Stimulated activated naive B cell treated with anti-CD40 and anti-IgM and Interleukin-4, amounts not matched to agents 10 μg/mL and 1 μg/mL and 100 μg/mL, for 72 hours (primary cell): ENCODE measurements around the gene TTC7B.

Experiments
- ATAC-seq, 2 donors: fragments of 150-1000 bp; cut with Tn5 transposase; replicated peaks; 2 replicates each; pipeline ENCODE4 v1.10.0; 2021; ENCODE audit warnings: moderate library complexity in 1 of 2
- DNase-seq: peaks from one replicate; pipeline ENCODE4 v3.0.0; 2021
- H3K27ac Mint-ChIP-seq: one replicate; pipeline ENCODE4 v1.8.0; 2022; ENCODE audit warnings: mild to moderate bottlenecking, mixed read lengths
- H3K27me3 Mint-ChIP-seq, 2 donors: one replicate each; pipeline ENCODE4 v1.8.0; 2022; ENCODE audit warnings: mixed read lengths in 2 of 2
- H3K36me3 Mint-ChIP-seq, 2 donors: one replicate each; pipeline ENCODE4 v1.8.0; 2022; ENCODE audit warnings: mixed read lengths in 2 of 2, mild to moderate bottlenecking in 1 of 2
- H3K4me1 Mint-ChIP-seq, 2 donors: one replicate each; pipeline ENCODE4 v1.8.0; 2022; ENCODE audit warnings: mixed read lengths in 2 of 2, mild to moderate bottlenecking in 1 of 2
- H3K4me3 Mint-ChIP-seq, 2 donors: one replicate each; pipeline ENCODE4 v1.8.0; 2022; ENCODE audit warnings: mild to moderate bottlenecking in 2 of 2, mixed read lengths in 2 of 2, moderate library complexity in 1 of 2
- H3K9me3 Mint-ChIP-seq, 2 donors: one replicate each; pipeline ENCODE4 v1.8.0; 2022; ENCODE audit warnings: mixed read lengths in 2 of 2, mild to moderate bottlenecking in 1 of 2

TTC7B gene

DNA sequence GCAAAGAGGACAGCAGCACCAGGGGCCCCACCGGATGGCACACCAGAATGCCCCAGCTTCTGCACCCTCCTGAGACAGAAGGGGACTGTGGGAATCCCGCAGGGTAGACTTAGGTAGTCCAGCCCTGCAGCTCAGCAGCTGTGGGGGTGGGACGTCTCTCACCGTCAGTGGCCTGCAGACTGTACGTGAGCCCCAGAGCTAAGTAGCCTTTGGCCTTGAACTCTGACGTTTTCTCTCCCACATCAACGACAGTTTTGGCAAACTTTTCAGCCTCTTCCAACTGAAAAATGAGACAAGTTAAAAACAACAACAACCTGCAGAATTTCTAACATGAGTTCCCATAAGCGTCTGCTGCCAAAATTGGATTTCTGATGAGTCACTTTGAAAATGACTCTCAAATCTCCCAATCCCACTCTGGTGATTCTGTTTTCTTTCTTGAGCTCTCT is 161.4 kb downstream of the TTC7B start:
- Mint-ChIP-seq H3K27ac (no peak overlapping the region), H3K9me3 (no peaks in the 10 kb centered on the region), H3K36me3 (no peaks in the 10 kb centered on the region), H3K4me1 (peaks cover 10 to 11% of the 10 kb centered on the region in 2 donors), H3K4me3 (no peak overlapping the region), H3K27me3 (peaks cover 0 to 5% of the 10 kb centered on the region in 2 donors)
- DNase-seq (no peak), ATAC-seq (no peak)

DNA sequence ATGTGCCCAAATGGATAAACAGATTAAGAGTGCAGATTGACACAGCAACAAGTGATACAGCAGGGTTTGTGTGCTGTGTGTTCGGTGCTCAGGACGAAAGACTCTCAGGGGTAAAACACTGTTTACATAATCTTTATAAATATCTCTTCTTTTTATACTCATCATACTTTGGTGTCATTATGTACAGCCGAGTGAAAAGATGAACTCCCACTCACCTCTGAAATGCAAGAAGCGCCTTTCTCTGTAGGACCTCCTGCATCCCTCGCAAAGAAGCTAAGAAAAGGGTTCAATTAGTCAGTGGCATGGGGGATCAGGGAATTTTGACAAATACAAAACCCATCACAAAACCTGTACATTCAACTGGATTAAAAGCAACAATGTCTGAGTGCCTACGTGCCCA is 163.6 kb downstream of the TTC7B start:
- Mint-ChIP-seq H3K4me1 (no peaks in the 10 kb centered on the region), H3K4me3 (no peak overlapping the region), H3K27me3 (no peaks in the 10 kb centered on the region), H3K9me3 (no peaks in the 10 kb centered on the region), H3K27ac (no peak overlapping the region), H3K36me3 (no peaks in the 10 kb centered on the region)
- no peak for ATAC-seq
- DNase-seq: no peak

DNA sequence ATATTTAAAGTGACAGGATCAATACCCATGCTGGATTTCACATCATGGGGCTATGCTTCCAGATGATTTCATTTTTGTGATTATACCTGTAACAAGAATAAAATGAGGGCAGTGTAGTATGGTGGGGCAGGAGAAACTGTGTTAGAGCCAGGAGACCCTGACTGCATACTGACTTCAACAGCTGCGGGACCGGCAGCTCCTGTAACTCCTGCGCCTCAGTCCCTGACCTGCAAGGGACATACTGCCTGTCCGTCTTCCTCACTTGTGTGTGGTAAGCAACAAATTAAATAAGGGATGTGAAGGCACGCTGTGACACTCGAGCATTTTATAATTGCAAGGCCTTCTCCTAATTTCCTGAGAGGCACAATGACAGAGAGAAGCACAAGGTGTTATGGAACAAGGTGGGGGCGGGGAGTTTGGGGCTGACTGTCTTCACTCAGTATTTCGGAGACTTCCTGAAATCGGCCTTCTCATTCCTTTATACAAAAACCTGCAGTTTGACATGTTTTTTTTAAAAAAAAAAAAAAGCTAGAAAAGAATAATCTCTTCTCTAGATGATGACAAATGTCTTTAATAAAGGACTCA is 164.2 kb downstream of the TTC7B start:
- H3K36me3 Mint-ChIP-seq: no peaks in the 10 kb centered on the region
- no peaks in the 10 kb centered on the region for H3K9me3 Mint-ChIP-seq
- DNase-seq: no peak
- ATAC-seq: no peak
- no peaks in the 10 kb centered on the region for H3K4me1 Mint-ChIP-seq
- no peaks in the 10 kb centered on the region for H3K27me3 Mint-ChIP-seq
- no peak overlapping the region for H3K27ac Mint-ChIP-seq
- no peak overlapping the region for H3K4me3 Mint-ChIP-seq

DNA sequence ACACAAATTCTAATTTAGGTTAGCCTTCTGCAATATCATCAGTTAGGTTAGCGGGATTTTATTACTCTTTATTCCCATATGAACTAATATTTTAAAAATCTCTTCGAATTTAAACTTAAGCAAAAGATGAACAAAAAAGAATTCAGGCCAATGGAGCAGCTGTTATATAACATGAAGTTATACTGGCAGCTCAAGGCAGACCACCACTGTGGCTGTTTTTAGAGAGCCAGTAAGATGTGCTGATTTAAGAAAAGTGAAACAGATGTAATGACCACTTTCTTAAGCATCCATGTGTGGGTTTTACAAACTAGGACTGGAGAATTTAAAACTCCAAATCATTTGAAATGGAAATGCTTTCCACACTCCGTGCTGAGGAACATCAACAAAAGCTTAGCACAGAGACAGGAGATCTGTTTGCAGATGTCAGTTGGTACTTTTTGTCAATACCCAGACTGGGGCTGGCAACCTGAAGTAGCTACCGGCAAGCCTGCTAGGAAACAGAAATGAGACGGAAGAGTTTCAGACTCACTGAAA is 164.9 kb downstream of the TTC7B start:
- DNase-seq: no peak
- H3K36me3 Mint-ChIP-seq: no peaks in the 10 kb centered on the region
- no peak overlapping the region for H3K27ac Mint-ChIP-seq
- no peak for ATAC-seq
- H3K4me3 Mint-ChIP-seq: no peak overlapping the region
- H3K4me1 Mint-ChIP-seq: no peaks in the 10 kb centered on the region
- no peaks in the 10 kb centered on the region for H3K27me3 Mint-ChIP-seq
- no peaks in the 10 kb centered on the region for H3K9me3 Mint-ChIP-seq

DNA sequence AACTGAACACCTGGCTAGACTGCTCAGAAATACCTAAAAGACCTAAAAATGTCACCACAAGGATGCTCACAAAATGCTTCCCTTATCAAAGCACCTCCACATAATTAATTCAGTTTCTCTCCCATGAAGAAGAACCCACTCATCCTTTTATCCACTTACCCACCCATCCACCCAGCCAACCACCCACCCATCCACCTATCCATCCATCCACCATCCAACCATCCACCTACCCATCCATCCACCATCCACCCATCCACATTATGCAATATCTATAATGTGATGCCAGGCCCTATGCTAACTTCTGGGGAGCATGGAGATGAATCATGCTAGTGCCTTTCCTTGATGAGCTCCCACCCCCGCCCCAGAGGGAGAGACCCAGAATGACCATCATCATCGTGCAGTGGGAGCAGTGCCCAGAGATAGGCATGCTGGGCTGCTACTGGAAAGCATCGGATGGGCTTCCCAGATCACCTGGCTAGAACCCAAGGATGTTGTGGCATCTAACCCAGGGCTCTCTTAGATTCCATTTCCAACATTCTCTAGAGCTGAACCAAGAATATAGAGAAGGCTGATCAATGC is 166.6 kb downstream of the TTC7B start:
- ATAC-seq (no peak), DNase-seq (no peak)
- no peaks in the 10 kb centered on the region for H3K9me3 Mint-ChIP-seq
- H3K27ac Mint-ChIP-seq: no peak overlapping the region
- no peaks in the 10 kb centered on the region for H3K27me3 Mint-ChIP-seq
- H3K4me3 Mint-ChIP-seq: no peak overlapping the region
- H3K4me1 Mint-ChIP-seq: no peaks in the 10 kb centered on the region
- no peaks in the 10 kb centered on the region for H3K36me3 Mint-ChIP-seq

GRCh38 chr14:90649083-90649482 is 167.1 kb downstream of the TTC7B start:
- H3K9me3 Mint-ChIP-seq: no peaks in the 10 kb centered on the region
- no peaks in the 10 kb centered on the region for H3K4me1 Mint-ChIP-seq
- no peak for DNase-seq
- ATAC-seq: no peak
- no peak overlapping the region for H3K4me3 Mint-ChIP-seq
- H3K27me3 Mint-ChIP-seq: no peaks in the 10 kb centered on the region
- H3K27ac Mint-ChIP-seq: no peak overlapping the region
- H3K36me3 Mint-ChIP-seq: no peaks in the 10 kb centered on the region

DNA sequence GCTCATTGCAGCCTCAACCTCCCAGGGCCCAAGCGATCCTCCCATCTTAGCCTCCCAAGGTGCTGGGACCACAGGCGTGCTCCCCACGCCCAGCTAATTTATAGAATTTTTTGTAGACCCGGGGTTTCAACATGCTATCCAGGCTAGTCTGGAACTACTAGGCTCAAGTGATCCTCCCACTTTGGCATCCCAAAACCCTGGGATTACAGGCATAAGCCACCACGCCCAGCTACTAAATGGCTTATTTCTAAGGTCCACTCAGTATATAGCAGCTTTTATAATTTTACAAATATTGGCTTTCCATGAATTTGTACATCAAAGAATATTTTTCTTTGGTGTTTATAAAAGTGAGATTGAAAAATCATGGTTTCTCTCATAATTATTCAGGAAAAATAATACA is 167.8 kb downstream of the TTC7B start:
- no peaks in the 10 kb centered on the region for H3K4me1 Mint-ChIP-seq
- DNase-seq (no peak), ATAC-seq (no peak)
- H3K27ac Mint-ChIP-seq: no peak overlapping the region
- H3K27me3 Mint-ChIP-seq: no peaks in the 10 kb centered on the region
- no peaks in the 10 kb centered on the region for H3K9me3 Mint-ChIP-seq
- H3K36me3 Mint-ChIP-seq: no peaks in the 10 kb centered on the region
- H3K4me3 Mint-ChIP-seq: no peak overlapping the region

DNA sequence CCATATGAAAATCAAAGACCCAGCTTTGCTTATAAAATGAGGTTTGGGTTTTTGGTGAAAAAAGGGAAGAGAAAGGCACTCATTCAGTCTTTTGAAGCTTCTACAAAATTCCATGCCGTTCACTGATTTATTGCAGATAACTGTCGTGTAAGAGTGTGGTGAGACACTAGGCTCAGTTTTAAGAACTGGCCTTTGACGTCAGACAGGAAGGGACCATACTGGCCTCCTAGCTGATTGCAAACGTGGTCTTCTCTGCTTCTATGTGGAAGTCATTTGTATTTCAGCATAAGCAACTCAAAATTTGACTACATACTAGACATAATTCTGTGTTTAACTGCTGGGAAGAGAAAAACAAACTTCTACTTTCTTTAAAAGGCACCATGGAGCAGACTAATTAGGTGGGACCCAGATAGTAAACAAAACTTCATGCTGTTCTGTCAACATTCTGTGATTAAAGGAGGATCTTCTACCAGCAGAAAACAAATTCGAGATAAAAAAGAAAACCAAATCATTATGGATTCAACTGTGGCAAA is 168.7 kb downstream of the TTC7B start:
- DNase-seq (no peak), ATAC-seq (no peak)
- Mint-ChIP-seq H3K4me1 (no peaks in the 10 kb centered on the region), H3K27me3 (no peaks in the 10 kb centered on the region), H3K36me3 (no peaks in the 10 kb centered on the region), H3K4me3 (no peak overlapping the region), H3K9me3 (no peaks in the 10 kb centered on the region), H3K27ac (no peak overlapping the region)

- Mint-ChIP-seq H3K27me3 (no peaks in the 10 kb centered on the region), H3K27ac (no peak overlapping the region), H3K4me1 (no peaks in the 10 kb centered on the region), H3K36me3 (no peaks in the 10 kb centered on the region), H3K9me3 (no peaks in the 10 kb centered on the region), H3K4me3 (no peak overlapping the region)
- DNase-seq: no peak
- ATAC-seq: no peak
Observed at GRCh38 chr14:90645842-90646443, 170.3 kb downstream of the TTC7B start.

- no peak for DNase-seq
- Mint-ChIP-seq H3K4me3 (no peak overlapping the region), H3K27ac (no peak overlapping the region), H3K9me3 (no peaks in the 10 kb centered on the region), H3K4me1 (no peaks in the 10 kb centered on the region), H3K36me3 (no peaks in the 10 kb centered on the region), H3K27me3 (no peaks in the 10 kb centered on the region)
- ATAC-seq: no peak
Observed at GRCh38 chr14:90644882-90645281, 171.3 kb downstream of the TTC7B start.

DNA sequence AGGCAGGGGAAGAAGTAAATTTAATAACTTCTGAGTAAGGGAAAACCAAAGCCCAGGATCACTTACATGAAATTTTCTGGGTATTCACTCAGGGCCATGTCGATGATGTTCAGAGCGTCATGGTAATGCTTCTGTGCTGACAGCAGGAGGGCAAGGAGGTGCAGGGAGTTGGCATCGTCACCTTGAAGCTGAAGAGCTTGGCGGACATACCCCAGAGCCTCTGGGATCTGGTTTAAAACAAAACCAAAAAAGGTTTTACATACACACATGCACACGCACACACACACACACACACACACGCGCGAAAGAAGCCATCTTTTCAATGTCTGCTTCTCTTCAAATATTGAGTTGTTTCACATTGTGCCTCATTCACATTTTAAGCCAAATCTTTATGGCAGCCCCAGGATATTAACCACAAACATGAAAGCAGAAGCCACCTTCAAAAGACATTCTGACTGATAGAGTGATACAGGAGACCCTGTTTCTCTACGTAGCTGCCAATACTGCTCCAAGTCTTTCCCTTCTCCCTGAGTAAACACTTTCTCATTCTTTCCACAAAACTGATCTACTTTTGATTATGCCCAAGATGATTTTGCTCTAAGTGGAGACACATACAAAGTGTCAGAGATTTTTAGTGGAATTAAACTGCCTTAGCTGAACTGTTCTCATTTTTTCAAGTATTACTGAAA is 172.1 kb downstream of the TTC7B start:
- Mint-ChIP-seq H3K36me3 (no peaks in the 10 kb centered on the region), H3K27ac (no peak overlapping the region), H3K27me3 (no peaks in the 10 kb centered on the region), H3K4me3 (no peak overlapping the region), H3K9me3 (no peaks in the 10 kb centered on the region), H3K4me1 (no peaks in the 10 kb centered on the region)
- no peak for ATAC-seq
- no peak for DNase-seq

DNA sequence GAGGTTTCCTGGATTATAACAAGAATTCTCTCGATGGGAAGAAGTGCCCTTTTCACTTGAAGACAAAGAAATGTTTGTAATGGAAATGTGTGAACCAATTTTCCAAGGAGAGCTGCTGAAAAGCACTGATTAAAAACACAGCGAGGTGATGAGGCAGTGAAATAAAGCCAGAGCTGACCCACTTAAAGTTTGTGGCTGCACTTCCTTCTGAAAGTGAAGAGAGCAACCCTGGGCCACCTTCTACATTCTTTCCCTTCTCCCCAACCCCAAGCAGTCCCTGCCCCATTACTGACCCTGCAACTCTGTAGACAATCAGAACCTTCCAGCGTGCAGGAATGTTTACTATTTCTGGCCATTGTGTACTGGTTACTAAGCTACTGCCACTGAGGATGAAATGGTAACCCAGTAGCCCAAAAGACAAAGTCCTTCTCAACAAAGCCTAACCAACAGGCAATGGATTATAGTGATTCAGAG is 173.9 kb downstream of the TTC7B start:
- Mint-ChIP-seq H3K27ac (no peak overlapping the region), H3K4me3 (no peak overlapping the region), H3K27me3 (no peaks in the 10 kb centered on the region), H3K4me1 (no peaks in the 10 kb centered on the region), H3K36me3 (no peaks in the 10 kb centered on the region), H3K9me3 (no peaks in the 10 kb centered on the region)
- DNase-seq: no peak
- ATAC-seq: no peak

GRCh38 chr14:90641615-90642243 is 174.5 kb downstream of the TTC7B start:
- Mint-ChIP-seq H3K9me3 (no peaks in the 10 kb centered on the region), H3K4me3 (no peak overlapping the region), H3K27me3 (no peaks in the 10 kb centered on the region), H3K4me1 (no peaks in the 10 kb centered on the region), H3K27ac (no peak overlapping the region), H3K36me3 (no peaks in the 10 kb centered on the region)
- no peak for ATAC-seq
- no peak for DNase-seq

DNA sequence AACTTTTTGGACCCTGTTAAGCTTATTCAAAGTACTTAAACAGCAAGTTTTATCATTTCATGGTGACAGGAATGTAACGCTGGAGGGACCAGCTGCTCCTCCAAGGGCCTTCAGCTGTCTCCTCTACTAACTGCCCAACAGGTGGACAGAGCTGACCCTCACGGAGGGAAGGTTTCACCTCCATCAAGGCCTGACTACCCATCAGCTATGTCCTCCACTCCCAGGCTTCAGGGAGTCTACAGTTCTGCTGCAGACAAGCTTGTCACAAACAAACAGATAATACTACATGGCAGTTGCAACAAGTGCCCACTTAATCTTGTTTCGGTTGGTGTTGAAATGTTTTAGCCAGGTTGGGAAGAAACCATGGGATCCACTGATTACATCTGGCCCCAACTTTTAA is 175.1 kb downstream of the TTC7B start:
- no peak overlapping the region for H3K27ac Mint-ChIP-seq
- DNase-seq (no peak), ATAC-seq (no peak)
- H3K4me1 Mint-ChIP-seq: no peaks in the 10 kb centered on the region
- no peak overlapping the region for H3K4me3 Mint-ChIP-seq
- no peaks in the 10 kb centered on the region for H3K27me3 Mint-ChIP-seq
- H3K36me3 Mint-ChIP-seq: no peaks in the 10 kb centered on the region
- no peaks in the 10 kb centered on the region for H3K9me3 Mint-ChIP-seq
